Measurements from ENCODE around the gene HRH1. TPM values are rescaled to one million over a fixed set of nuclear protein-coding genes. Genes with fewer than 3 reads are reported as not detected.

Gene HRH1
- total and polyA plus RNA-seq, 10 of the 15 experiments (the other 5 are each of a cell fraction or from before 2014, with no cell fraction given), result not detected

DNA sequence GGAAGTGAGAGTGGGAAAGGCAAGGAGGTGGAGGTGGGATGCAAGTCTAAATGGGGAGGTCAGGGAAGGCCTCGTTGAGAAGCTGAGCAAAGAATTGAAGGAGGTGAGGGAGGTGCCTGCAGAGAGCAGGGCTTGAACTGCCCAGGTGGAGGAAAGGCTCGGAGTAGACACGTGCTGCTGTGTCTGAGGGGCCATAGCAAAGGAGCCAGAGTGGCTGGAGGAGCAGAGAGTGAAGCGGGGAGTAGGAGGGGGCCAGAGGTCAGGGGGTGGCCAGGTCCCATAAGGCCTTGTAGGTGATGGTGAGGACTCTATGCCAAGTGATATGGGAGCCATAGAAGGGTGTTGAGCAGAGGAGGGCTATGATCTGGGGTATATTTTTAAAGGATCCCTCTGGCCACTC, 21.4 kb upstream of the HRH1 start:
- H3K9ac ChIP-seq (ENCODE audit: control insufficient read depth, insufficient read depth, low read length), result no peak overlapping the region
- no peaks in the 10 kb centered on the region for H4K20me1 ChIP-seq (ENCODE audit: control insufficient read depth, insufficient read depth)
- no peaks in the 10 kb centered on the region for H3K27me3 ChIP-seq (replicated peaks in 1 of 2; ENCODE audit: control insufficient read depth in 2 of 2, insufficient read depth in 2 of 2, low read length in 1 of 2)
- DNase-seq (ENCODE audit: low read depth, low spot score) (no peak), FAIRE-seq (no peak), ATAC-seq (no peak)
- no peaks in the 10 kb centered on the region for H3K9me3 ChIP-seq (replicated peaks; ENCODE audit: control insufficient read depth, insufficient read depth, low read length)
- H3K4me1 ChIP-seq (ENCODE audit: control insufficient read depth, insufficient read depth, low read length), result no peaks in the 10 kb centered on the region
- ChIA-PET RAD21 (ENCODE audit: unreplicated experiment) (no interaction called here), CTCF (interaction anchor here (0.6 kb wide), 1 partner anchor 11 kb away, joined by 3 read pairs; no protein-coding TSS in a partner anchor), POLR2A (no interaction called here), SMC1A (ENCODE audit: uncharacterized antibody, unreplicated experiment) (interaction anchor here (1.5 kb wide), 1 partner anchor 13 kb away, joined by 3 read pairs; no protein-coding TSS in a partner anchor)
- H2AFZ ChIP-seq (ENCODE audit: control insufficient read depth, low read depth, low read length), result no peak overlapping the region
- no peaks in the 10 kb centered on the region for H3K36me3 ChIP-seq (ENCODE audit: control insufficient read depth in 2 of 2, insufficient read depth in 2 of 2, low read length in 1 of 2)
- H3K4me2 ChIP-seq (ENCODE audit: control insufficient read depth, insufficient read depth), result no peak overlapping the region
- in situ Hi-C loops (cut with MboI) (no loop called here), intact Hi-C loops (cut with micrococcal nuclease; ENCODE audit: unreplicated experiment) (no loop called here)
- WGBS (ENCODE audit: insufficient coverage, insufficient replicate concordance, low lambda C conversion rate, missing lambda C conversion rate), result 3% methylated on average over 4 of the region's 4 CpGs
- H3K4me3 ChIP-seq, result no peak overlapping the region
- BruUV-seq (replicated peaks), result no TSS peak
- TF ChIP-seq TCF12 (IDR thresholded peaks at IDR 0.05; ENCODE audit: low read depth, low read length), result no peak
- no peak for TF ChIP-seq MYC (IDR thresholded peaks at IDR 0.05; ENCODE audit: insufficient read depth, insufficient read length, insufficient replicate concordance, low read length, severe bottlenecking)
- TF ChIP-seq SMAD1 (IDR thresholded peaks at IDR 0.05; ENCODE audit: low read depth, partially characterized antibody), result no peak
- no peak for TF ChIP-seq CHD2 (IDR thresholded peaks at IDR 0.05; ENCODE audit: borderline replicate concordance, low read depth, low read length)
- TF ChIP-seq, protein P1, sequence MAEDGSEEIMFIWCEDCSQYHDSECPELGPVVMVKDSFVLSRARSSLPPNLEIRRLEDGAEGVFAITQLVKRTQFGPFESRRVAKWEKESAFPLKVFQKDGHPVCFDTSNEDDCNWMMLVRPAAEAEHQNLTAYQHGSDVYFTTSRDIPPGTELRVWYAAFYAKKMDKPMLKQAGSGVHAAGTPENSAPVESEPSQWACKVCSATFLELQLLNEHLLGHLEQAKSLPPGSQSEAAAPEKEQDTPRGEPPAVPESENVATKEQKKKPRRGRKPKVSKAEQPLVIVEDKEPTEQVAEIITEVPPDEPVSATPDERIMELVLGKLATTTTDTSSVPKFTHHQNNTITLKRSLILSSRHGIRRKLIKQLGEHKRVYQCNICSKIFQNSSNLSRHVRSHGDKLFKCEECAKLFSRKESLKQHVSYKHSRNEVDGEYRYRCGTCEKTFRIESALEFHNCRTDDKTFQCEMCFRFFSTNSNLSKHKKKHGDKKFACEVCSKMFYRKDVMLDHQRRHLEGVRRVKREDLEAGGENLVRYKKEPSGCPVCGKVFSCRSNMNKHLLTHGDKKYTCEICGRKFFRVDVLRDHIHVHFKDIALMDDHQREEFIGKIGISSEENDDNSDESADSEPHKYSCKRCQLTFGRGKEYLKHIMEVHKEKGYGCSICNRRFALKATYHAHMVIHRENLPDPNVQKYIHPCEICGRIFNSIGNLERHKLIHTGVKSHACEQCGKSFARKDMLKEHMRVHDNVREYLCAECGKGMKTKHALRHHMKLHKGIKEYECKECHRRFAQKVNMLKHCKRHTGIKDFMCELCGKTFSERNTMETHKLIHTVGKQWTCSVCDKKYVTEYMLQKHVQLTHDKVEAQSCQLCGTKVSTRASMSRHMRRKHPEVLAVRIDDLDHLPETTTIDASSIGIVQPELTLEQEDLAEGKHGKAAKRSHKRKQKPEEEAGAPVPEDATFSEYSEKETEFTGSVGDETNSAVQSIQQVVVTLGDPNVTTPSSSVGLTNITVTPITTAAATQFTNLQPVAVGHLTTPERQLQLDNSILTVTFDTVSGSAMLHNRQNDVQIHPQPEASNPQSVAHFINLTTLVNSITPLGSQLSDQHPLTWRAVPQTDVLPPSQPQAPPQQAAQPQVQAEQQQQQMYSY (CRISPR knock-in tag; IDR thresholded peaks at IDR 0.05), result no peak
- no peak for TF ChIP-seq FOXK2 (IDR thresholded peaks at IDR 0.05)
- TF ChIP-seq MEF2A (IDR thresholded peaks at IDR 0.05; ENCODE audit: insufficient read depth, low read depth, low read length), result no peak
- TF ChIP-seq RUNX3 (IDR thresholded peaks at IDR 0.05; ENCODE audit: low read length), result no peak
- TF ChIP-seq HDGF (IDR thresholded peaks at IDR 0.05), result no peak
- TF ChIP-seq, protein P2, sequence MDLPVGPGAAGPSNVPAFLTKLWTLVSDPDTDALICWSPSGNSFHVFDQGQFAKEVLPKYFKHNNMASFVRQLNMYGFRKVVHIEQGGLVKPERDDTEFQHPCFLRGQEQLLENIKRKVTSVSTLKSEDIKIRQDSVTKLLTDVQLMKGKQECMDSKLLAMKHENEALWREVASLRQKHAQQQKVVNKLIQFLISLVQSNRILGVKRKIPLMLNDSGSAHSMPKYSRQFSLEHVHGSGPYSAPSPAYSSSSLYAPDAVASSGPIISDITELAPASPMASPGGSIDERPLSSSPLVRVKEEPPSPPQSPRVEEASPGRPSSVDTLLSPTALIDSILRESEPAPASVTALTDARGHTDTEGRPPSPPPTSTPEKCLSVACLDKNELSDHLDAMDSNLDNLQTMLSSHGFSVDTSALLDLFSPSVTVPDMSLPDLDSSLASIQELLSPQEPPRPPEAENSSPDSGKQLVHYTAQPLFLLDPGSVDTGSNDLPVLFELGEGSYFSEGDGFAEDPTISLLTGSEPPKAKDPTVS (IDR thresholded peaks at IDR 0.05; ENCODE audit: low read depth, low read length), result no peak
- TF ChIP-seq TBL1XR1 (IDR thresholded peaks at IDR 0.05; ENCODE audit: low read depth, low read length), result no peak
- TF ChIP-seq SMC3 (IDR thresholded peaks at IDR 0.05; ENCODE audit: borderline replicate concordance, low read length), result no peak
- TF ChIP-seq BCL11A (IDR thresholded peaks at IDR 0.05; ENCODE audit: low read depth, low read length), result no peak
- TF ChIP-seq JUND (IDR thresholded peaks at IDR 0.05; ENCODE audit: low read depth, low read length), result no peak
- TF ChIP-seq KAT2A (conservative IDR thresholded peaks at IDR 0.05; ENCODE audit: control insufficient read depth, low read depth, low read length), result no peak
- H3K79me2 ChIP-seq (ENCODE audit: control insufficient read depth, insufficient read depth, low read length), result no peaks in the 10 kb centered on the region
- H3K27ac ChIP-seq (ENCODE audit: control insufficient read depth, insufficient read depth), result no peak overlapping the region
